IPS-20b (cell line): ENCODE data around the gene POLR2L.
A peak's percentile ranks its signal among the peaks of the same experiment; 100 is the strongest.

Experiments
- H3K27ac ChIP-seq: one replicate; pipeline ENCODE4 v1.5.1; 2013; ENCODE audit warnings: low read length
- H3K27me3 ChIP-seq: 2 replicates; pipeline ENCODE4 v1.6.1; 2013; ENCODE audit warnings: mild to moderate bottlenecking, low read length, inconsistent platforms; ENCODE audit not compliant: insufficient read depth
- H3K36me3 ChIP-seq: 2 replicates; pipeline ENCODE4 v1.6.1; 2013; ENCODE audit warnings: low read depth, mild to moderate bottlenecking, inconsistent platforms, low read length, moderate library complexity; ENCODE audit not compliant: insufficient read depth
- H3K4me1 ChIP-seq: 2 replicates; pipeline ENCODE4 v1.6.1; 2013; ENCODE audit warnings: mild to moderate bottlenecking, control low read depth, inconsistent platforms, low read length, moderate library complexity; ENCODE audit not compliant: insufficient read depth
- H3K4me3 ChIP-seq: 2 replicates; pipeline ENCODE4 v1.5.1; 2013; ENCODE audit warnings: mild to moderate bottlenecking, low read length, inconsistent platforms
- H3K9ac ChIP-seq: 2 replicates; pipeline ENCODE4 v1.6.1; 2013; ENCODE audit warnings: low read depth, mild to moderate bottlenecking, inconsistent platforms, low read length, moderate library complexity
- H3K9me3 ChIP-seq: 2 replicates; pipeline ENCODE4 v1.6.1; 2013; ENCODE audit warnings: mild to moderate bottlenecking, low read depth, low read length, inconsistent platforms; ENCODE audit not compliant: insufficient read depth

POLR2L gene

DNA sequence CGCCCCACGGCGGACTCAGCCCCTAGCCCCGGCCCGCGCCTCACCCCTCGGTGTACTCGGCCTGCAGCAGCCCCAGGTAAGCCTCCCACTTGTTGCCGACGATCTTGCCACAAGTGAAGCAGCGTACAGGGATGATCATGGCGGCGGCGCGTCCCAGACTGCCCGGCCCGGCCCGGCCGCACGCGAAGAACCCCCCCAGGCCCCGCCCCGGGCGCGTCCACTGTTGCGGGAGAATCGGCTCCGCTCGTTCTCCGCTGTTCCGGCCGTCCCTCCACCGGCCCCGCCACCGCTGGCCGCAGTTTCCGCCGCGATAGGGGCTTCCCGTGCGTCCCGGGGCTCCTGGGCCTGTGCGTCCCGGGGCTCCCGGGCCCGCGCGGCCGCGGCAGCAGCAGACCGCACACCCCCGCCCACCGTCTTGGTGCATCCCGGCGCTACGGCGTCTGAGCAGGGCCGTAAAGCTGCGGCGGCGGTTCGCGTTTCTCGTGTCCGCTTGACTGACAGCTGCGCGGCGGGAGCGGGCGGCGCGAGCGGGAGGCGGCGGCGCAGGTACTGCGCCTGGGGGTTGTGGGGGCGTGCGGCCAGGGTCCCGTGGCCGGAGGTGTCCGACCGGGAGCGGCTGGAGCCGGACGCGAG, at the start of gene POLR2L, which contains the start of gene TSPAN4:
Gene POLR2L (minus strand): TSS at position 160 of the 633 bp plus-strand sequence. CDS start 21 bp downstream, at position 139.
Gene TSPAN4 (plus strand): TSS at position 483 of the 633 bp plus-strand sequence. CDS start 7,453 bp downstream, outside the sequence.
- H3K27me3 ChIP-seq, result no peaks in the 10 kb centered on the region
- H3K4me1 ChIP-seq, result peaks cover 18% of the 10 kb centered on the region; the same call in 1 of the 2 replicates
- peak within 1 kb of the TSS; percentile 81 for H3K27ac ChIP-seq
- no peaks in the 10 kb centered on the region for H3K9me3 ChIP-seq
- H3K36me3 ChIP-seq, result peaks cover 32% of the 10 kb centered on the region
- H3K9ac ChIP-seq, result peak within 1 kb of the TSS; percentile 86
- peak within 1 kb of the TSS; percentile 96 for H3K4me3 ChIP-seq

GRCh38 chr11:890794-891540, 48.6 kb upstream of the POLR2L start:
- Histone ChIP-seq H3K9me3 (no peaks in the 10 kb centered on the region), H3K9ac (no peak overlapping the region), H3K36me3 (0 out of 2 replicates have a peak, but pooled peaks cover 19% of the 10 kb centered on the region), H3K27ac (no peak overlapping the region), H3K4me3 (no peak overlapping the region), H3K27me3 (no peaks in the 10 kb centered on the region), H3K4me1 (no peaks in the 10 kb centered on the region; the same call in 1 of the 2 replicates)

DNA sequence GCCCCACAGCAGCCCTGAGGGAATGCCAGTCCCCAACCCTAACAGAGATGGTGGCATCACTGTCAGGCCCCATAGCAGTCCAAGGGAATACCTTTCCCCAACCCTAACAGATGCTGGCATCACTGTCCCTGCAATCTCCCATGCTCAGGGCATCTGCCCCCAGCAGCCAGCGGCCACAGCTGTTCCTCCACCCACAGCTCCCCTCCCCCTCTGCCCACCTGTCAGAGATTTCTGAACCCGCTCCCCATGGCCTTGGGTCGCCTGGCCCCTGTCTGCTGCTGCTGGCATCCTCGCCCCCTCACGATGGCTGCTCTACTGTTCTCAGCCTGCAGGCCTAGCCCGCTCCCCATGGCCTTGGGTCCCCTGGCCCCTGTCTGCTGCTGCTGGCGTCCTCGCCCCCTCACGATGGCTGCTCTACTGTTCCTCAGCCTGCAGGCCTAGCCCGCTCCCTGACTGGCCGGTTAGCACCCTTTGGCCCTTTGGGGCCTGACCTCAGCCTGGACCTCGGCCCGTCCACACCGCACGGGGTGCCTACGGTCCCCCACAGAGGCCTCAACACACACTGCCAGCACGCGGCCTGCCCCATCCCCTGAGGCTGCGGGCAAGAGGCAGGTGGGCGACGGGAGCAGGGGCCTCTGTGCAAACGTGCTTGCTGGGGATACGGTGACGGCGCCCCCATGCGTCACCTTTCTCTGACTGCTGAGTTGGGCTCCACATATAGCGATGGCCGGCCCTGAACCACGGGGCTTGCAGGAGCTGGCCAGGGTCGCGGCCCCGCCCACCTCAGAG, 47.6 kb upstream of the POLR2L start:
- Histone ChIP-seq H3K9me3 (no peaks in the 10 kb centered on the region), H3K27ac (no peak overlapping the region), H3K4me1 (no peaks in the 10 kb centered on the region; the same call in 1 of the 2 replicates), H3K36me3 (0 out of 2 replicates have a peak, but pooled peaks cover 19% of the 10 kb centered on the region), H3K4me3 (no peak overlapping the region), H3K27me3 (no peaks in the 10 kb centered on the region), H3K9ac (no peak overlapping the region)

DNA sequence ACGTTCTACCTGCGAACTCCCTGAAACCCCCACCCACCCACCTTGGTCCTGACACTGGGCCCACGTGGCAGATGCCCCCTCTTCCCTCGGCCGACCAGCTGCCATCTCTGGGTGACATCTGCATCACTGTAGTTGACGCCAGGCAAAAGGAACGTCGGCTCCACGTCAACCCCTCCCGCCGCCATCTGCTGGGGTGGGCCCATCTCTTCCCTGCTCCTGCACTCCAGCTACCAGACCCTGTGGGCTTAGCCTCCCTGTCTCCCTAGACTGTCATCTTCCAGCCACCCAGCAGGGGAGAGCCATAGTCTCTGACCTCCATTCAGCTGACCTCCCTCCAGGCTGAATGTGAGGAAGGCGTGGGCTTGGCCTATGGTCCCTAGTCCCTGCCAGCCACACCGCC, 46.9 kb upstream of the POLR2L start:
- Histone ChIP-seq H3K36me3 (0 out of 2 replicates have a peak, but pooled peaks cover 19% of the 10 kb centered on the region), H3K4me1 (no peaks in the 10 kb centered on the region; the same call in 1 of the 2 replicates), H3K9ac (no peak overlapping the region), H3K27ac (no peak overlapping the region), H3K27me3 (no peaks in the 10 kb centered on the region), H3K9me3 (no peaks in the 10 kb centered on the region), H3K4me3 (no peak overlapping the region)

GRCh38 chr11:888310-889212, 46.2 kb upstream of the POLR2L start:
- Histone ChIP-seq H3K4me3 (no peak overlapping the region), H3K36me3 (0 out of 2 replicates have a peak, but pooled peaks cover 22% of the 10 kb centered on the region), H3K4me1 (no peaks in the 10 kb centered on the region; the same call in 1 of the 2 replicates), H3K9ac (no peak overlapping the region), H3K27ac (no peak overlapping the region), H3K9me3 (no peaks in the 10 kb centered on the region), H3K27me3 (no peaks in the 10 kb centered on the region)

- no peak overlapping the region for H3K4me3 ChIP-seq
- H3K4me1 ChIP-seq, result no peaks in the 10 kb centered on the region; the same call in 1 of the 2 replicates
- no peak overlapping the region for H3K9ac ChIP-seq
- no peak overlapping the region for H3K27ac ChIP-seq
- H3K36me3 ChIP-seq, result peaks cover 29% of the 10 kb centered on the region
- H3K9me3 ChIP-seq, result no peaks in the 10 kb centered on the region
- H3K27me3 ChIP-seq, result no peaks in the 10 kb centered on the region
These were observed 45.3 kb upstream of the POLR2L start for GRCh38 chr11:887589-887988.

- Histone ChIP-seq H3K4me3 (no peak overlapping the region), H3K27ac (no peak overlapping the region), H3K27me3 (no peaks in the 10 kb centered on the region), H3K4me1 (no peaks in the 10 kb centered on the region; the same call in 1 of the 2 replicates), H3K9me3 (no peaks in the 10 kb centered on the region), H3K9ac (no peak overlapping the region), H3K36me3 (peaks cover 34% of the 10 kb centered on the region)
These were observed 44.2 kb upstream of the POLR2L start for GRCh38 chr11:886568-886967.

DNA sequence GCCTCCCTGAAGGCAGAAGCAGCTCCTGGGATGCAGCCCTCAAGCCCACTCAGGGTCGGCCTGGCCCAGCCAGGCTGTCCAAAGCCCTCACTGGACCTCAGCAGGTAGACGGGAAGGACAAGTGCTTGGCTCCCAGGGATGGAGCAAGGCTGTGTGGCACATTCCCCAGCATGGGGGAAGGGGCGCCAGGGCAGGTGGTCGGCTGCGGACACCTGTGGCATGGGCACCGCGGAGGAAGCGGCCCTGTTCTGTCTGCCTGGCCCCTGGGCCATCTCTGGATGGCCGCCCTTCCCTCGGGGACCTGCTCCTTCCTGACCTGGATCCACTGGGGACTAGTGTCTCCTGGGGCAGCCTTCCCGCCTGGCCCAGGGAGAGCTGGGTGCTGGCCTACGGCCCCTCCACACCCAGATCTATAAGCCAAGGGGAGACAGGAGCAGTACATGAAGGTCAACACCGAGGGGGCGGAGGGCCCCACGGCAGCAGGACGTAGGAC, 42.3 kb upstream of the POLR2L start:
- H3K27ac ChIP-seq, result no peak overlapping the region
- H3K27me3 ChIP-seq, result no peaks in the 10 kb centered on the region
- no peak overlapping the region for H3K9ac ChIP-seq
- no peaks in the 10 kb centered on the region for H3K4me1 ChIP-seq
- H3K36me3 ChIP-seq, result peaks cover 49% of the 10 kb centered on the region
- H3K4me3 ChIP-seq, result no peak overlapping the region
- no peaks in the 10 kb centered on the region for H3K9me3 ChIP-seq

GRCh38 chr11:883527-883926, 41.2 kb upstream of the POLR2L start:
- Histone ChIP-seq H3K9me3 (no peaks in the 10 kb centered on the region), H3K4me3 (no peak overlapping the region), H3K27ac (no peak overlapping the region), H3K36me3 (peaks cover 55% of the 10 kb centered on the region), H3K4me1 (no peaks in the 10 kb centered on the region), H3K27me3 (no peaks in the 10 kb centered on the region), H3K9ac (no peak overlapping the region)

GRCh38 chr11:882596-882995, 40.3 kb upstream of the POLR2L start:
- Histone ChIP-seq H3K9ac (no peak overlapping the region), H3K27me3 (no peaks in the 10 kb centered on the region), H3K4me3 (no peak overlapping the region), H3K27ac (no peak overlapping the region), H3K36me3 (peaks cover 51% of the 10 kb centered on the region), H3K4me1 (no peaks in the 10 kb centered on the region), H3K9me3 (no peaks in the 10 kb centered on the region)
